A172 (cell line): ENCODE measurements around the gene DNAI1. TPM values are rescaled to one million over a fixed set of nuclear protein-coding genes. Genes with fewer than 3 reads are reported as not detected.

Source experiments
- DNase-seq: peaks from one replicate; pipeline ENCODE4 v3.0.0-alpha.2; 2015; ENCODE audit warnings: low spot score
- total RNA-seq: library from RNA; depleted of rRNA; stranded (reverse); fragments of >200 nt; shearing (Covaris generic); gene quantifications from 2 replicates; pipeline ENCODE4 v1.2.3, GENCODE V29; 2014

The DNAI1 gene
- total RNA-seq, 1 experiment from 2014 or later, result not detected

GRCh38 chr9:34541540-34541939 lies 82.9 kb downstream of the DNAI1 start:
- DNase-seq, result no peak

DNA sequence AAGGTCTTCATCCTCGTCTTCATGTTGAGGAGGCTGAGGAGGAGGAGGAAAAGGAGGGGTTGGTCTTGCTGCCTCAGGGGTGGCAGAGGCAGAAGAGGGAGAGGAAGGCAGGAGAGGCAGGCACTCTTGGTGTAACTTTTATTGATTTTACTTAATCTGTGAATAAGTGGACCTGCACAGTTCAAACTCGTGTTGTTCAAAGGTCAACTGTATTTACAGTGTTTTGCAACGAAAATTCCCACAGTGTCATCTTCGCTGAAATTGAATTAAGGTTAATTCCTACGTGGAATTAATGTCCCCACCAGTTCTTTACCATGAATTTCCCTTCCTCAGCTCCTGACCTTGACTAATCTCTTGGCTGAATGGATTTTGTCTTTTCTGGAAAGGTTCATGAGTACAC lies 85.4 kb downstream of the DNAI1 start:
- no peak for DNase-seq

DNA sequence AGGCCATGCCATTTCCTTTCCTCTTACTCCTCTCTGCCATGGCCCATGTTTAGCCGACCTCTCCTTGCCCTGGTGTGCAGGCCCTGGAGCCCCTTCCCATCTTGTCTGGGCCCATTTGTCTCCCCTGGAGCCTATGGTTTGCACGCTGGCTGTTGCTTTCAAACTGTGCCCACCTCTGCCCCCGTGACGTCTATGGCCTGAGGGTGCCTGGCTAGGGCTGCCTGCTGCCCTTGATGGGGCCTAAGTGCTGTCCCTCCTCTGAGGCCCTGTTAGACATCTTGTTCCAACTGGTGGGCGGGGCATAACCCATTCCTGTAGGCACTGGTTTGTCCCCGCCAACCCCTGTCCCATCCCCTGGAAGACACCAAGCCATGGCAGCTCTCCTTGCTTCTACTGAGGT lies 86.9 kb downstream of the DNAI1 start:
- DNase-seq, result no peak

DNA sequence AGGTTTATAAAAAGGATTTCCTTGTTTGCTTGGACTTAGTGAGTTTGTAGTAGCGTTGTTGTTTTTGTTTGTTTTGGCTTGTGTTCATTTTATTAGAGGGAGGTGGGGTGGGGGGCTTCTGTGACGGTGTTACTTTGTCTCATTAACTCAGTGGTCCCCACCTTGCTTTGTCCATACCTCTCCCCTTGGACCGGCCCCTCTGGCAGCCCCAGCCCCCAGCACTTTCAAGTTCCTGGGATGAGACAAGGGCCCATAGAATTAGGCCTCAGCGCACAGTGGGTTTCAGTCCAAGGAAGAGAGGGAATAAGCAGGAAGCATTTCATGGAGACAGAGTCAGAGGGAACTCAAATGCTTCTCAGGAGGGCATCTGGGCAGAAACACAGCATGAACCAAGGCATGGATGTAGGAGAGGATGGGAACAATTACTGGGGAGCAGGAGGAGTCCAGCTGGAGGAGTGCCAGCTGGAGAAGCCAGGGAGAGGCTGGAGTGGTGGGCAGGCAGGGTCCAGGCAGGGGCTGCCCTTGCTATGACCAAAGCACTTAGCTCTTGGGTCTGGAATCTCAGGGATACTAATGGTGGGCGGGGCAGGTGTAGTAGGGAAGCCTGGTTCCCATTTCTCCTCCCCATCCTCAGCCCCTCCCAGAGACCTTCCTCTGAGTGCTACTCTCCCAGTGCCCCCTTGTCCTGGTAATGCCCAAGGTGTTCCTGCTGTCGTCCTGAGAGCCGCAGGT lies 87.7 kb downstream of the DNAI1 start:
- no peak for DNase-seq

DNA sequence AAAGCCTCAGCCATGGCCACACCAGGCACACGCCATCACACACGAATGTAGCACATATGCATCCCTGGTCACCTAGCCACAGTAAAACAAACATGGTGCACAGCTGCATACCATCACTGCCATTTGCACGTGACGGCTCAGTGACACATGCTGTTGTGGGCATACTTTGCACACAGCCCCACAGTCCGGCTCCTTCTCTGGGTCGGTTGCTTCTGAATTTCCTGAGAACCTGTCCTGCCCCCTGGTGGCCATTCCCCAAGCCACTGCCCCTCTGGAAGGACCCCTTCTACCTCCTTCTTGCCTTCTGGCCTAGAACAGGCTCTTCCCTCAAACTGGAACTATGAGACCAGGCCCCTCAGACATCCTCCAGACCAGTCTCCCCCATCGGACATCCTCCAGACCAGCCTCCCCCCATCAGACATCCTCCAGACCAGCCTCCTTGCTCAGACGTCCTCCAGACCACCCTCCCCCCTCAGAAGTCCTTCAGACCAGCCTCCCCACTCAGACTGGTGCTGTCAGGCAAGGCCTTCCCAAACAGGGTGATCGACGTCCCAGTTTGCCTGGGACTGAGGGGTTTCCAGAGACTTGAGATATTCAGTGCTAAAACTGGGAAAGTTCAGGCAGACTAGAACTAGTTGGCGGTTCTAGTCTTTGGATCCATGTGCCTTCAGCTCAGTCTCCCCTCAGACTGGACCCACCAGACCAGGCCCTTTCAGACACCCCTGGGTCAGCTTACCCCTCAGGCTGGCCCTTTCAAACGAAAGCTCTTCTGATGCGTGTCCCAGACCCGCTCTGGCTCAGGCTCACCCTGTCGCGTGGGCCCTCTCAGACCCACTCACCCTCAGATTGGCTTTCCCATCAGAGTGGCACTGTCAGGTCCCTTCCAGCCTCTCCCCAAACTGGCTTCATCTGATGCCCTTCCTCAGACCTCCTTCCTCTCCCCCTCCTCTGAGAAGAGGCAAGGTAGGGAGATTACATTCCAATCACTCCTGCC lies 88.5 kb downstream of the DNAI1 start:
- peak; percentile 65 for DNase-seq

GRCh38 chr9:34547960-34548611 lies 89.5 kb downstream of the DNAI1 start:
- DNase-seq, result peak; percentile 38

DNA sequence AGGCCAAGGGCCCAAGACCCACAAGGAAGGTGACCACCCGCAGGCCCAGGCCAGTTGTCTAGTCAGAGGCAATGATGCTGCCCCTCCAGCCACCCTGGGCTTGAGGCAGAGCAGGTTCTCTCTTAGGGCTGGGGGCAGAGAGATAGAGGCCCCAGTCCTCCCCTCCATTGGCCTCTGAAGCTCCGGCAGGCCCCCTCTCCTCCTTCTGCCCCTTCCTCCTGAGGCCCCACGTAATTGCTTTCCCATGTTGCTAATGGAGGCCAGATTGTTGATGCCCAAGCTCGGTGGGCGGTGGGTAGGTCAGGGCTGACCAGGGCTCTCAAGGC lies 90.8 kb downstream of the DNAI1 start:
- no peak for DNase-seq

GRCh38 chr9:34550016-34550680 lies 91.5 kb downstream of the DNAI1 start:
- no peak for DNase-seq

GRCh38 chr9:34550681-34551270 lies 92.2 kb downstream of the DNAI1 start:
- no peak for DNase-seq

DNA sequence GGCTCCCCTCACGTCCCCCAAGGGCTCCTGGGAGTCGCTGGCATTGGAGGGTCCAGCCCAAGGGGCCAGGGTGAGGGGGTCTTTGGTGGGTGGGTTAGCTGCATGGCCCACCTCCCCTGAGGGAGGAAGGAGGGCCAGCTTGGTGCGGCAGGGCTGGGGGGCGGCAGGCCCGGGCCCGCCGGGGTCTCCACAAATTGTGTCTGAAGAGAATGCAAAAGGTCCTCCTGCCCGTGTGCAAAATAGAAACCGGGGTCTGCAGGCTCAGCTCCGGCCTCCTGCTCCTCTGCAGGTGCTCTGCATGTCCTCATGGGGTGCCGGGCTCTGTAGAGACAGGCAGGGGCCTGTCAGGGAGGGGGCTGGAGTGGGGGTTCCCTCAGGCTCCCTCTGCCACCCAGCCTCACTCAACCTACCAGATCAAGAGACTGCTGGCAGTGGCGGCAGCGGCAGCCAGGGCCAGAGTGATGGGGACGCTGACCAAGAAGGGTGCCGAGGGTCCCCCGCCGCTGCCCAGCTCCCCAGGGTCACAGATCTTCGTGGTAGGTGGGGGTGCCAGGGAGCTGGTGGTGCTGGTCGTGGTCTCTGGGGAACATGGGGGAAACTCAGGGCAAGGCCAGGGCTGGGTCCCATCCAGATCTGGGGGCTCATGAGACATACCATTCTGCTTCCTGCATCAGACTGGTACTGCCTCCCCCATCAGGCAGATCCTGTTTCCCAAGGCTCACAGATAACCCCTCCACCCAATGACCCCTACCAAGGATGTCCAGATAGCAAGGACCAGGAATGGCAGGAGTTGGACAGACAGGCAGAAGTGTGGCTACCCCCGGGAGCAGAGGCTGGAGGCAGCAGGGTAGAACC lies 93.4 kb downstream of the DNAI1 start:
- DNase-seq, result no peak

DNA sequence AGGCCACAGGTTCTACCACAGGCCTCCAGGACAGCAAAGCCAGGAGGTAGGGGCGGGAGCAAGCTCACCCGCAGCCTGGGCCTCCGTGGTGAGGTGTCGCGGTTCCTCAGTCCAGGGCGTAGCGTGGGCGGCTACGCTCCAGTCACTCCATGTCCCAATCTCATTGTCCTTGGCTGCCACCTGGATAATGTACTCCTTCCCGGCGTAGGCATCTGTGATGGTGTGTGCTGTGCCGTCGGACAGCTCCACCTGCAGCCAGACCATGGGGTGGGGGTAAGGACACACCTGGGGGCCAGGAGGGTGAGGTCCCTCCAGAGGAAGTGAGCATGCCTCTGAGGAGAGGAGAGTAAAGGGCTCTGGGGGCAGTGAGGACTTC lies 94.0 kb downstream of the DNAI1 start:
- no peak for DNase-seq

DNA sequence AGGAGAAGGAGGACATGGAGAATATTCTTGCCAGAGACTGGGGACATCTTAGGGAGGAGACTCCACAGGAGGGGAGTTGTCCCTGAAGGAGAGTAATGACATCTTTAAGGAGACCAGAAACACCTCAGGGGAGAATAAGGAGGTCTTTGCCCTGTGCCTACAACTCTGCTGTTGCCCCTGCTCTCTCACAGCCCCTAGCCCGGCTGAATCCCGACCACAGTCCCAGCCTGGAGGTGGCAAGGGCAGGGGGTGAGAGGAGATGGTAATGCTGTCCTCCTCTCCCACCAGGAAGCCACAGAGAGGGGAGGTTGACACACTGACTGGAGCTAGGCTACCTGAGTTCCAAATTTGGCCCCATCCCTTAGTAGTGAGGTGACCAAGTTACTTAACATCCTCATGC lies 94.4 kb downstream of the DNAI1 start:
- DNase-seq, result no peak

- DNase-seq, result no peak
Observed at GRCh38 chr9:34553511-34554021, 95.0 kb downstream of the DNAI1 start.

DNA sequence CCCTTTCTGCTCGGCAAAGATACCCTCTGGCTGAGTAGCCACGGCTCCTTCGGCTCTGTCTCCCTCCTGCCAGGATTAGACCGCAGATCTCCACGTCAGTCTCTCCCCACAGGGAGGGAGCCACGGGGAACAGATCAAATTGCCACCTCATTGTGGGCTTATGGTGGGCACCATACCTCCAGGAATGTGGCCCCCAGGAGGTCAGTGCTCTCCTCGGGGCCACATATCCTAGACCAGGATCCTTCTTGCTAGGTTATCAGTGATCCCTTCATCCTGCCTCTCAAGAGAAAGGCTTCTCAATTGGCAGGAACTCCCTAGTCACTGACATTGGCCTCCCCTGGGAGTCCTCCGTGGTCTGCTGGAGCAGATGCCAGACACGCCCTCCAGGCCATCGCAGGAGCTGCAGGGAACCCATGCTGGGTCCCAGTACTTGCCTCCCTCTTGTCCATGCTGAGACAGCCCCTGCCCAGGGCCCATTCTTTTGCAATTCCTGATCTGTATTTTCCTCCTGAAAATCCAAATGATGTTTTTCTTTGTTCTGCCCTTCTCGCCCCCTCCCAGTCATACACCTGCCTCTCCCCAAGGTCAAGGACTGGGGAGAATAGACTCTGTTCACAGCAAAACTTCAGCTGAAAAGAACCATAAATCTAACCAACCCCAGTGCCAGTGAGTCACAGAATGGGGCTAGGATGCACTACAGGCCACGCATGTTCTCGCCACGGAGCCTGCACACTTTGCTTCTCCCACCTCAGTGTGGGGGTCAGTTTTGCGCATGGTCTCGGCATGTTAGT lies 95.8 kb downstream of the DNAI1 start:
- peak; percentile 34 for DNase-seq

DNA sequence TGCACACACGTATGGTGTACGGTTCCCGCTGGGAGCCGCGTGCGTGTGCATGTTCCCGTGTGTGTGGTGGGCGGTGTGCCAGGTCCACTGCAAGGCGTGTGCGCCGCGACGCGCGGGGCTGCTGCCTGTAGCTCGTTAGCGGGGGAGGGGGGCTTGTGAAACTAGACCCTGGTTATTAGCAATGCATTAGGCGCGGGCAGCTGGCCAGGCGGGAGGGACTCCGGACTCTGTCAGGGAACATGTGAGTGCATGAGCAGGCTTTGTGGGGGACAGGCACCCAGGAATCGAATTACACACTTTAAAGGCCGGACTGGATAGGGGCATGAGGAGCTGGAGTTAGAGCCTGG lies 96.4 kb downstream of the DNAI1 start:
- DNase-seq, result no peak

GRCh38 chr9:34555500-34555899 lies 96.9 kb downstream of the DNAI1 start:
- DNase-seq, result no peak

- DNase-seq, result no peak
Observed at GRCh38 chr9:34555936-34556525, 97.4 kb downstream of the DNAI1 start.

DNA sequence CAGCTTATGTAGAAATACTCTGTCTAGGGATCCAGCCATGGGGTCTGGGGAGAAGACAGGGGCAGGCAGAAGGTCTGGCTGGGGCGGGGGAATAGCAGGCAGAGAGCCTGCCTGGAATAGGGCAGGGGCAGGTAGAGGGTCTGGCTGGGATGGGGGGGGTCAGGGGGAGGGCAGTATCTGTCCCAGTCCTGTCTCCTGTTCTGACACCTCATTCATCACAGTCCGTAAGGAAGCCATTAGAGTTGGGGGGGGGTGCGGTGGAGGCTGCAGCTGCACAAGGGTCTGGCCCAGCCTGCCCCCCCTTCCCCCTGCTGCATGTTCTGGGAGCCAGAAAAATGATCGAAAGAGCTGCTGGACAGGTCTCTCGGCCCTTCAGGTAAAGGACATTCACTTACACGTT lies 98.3 kb downstream of the DNAI1 start:
- DNase-seq, result no peak
